Endometrium (tissue), 2 donors: ENCODE data around the gene RPLP2.
A peak's percentile ranks its signal among the peaks of the same experiment; 100 is the strongest.

ENCODE experiments used
- FAIRE-seq: peaks from 2 replicates; lab custom pipeline; 2012; peaks lifted over from hg19 to GRCh38; lab: Jason Lieb, UNC
- donor health status: control.
- donor health status: control.

RPLP2 gene

DNA sequence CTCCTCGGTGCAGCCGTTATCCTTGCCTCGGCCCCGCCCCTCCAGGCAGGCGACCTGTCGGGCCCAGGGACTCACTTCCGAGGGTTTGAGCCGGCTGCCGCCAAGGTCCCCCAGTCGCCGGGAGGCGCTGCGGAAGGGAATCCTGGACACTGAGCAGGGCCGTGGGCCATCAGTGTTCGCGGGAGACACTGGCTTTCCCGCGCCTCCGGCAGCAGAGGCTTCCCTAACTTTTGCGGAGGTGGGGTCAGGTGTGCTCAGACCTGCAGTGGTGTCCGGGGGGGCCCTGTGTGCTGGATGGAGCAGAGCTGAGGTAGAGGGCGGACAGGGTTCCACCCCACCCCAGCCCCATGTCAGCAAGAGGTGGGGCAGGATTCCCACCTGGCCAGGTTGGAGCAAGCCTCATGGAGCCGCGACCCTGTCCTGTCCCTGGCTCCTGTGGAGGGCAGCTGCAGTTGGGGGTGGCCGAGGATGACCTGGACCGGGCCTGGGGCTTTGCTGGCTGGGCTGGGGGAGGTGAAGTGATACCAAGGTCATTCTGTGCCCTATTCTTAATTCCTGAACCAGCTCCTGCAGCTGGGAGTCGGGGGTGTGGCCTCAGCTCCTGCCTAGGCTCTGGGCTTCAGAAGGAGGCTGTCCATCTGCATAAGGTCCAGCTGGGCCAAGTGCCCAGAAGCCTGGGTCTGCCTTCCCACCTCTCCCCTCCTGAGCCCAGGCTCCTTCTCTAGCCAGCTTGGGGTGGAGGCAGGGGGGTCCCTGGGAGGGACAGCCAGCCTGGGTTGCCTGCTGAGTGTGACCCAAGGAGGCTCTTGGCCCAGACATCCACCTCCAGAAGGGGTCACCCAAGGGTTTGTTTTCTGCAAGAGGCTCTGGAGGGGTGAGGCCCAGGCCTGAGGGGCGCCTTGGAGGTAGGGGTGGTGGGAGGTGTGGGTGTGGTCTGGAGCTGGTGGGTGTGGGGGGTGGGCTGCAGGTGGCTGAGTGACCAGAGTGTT, 41.3 kb downstream of the RPLP2 start:
- FAIRE-seq = no peak

DNA sequence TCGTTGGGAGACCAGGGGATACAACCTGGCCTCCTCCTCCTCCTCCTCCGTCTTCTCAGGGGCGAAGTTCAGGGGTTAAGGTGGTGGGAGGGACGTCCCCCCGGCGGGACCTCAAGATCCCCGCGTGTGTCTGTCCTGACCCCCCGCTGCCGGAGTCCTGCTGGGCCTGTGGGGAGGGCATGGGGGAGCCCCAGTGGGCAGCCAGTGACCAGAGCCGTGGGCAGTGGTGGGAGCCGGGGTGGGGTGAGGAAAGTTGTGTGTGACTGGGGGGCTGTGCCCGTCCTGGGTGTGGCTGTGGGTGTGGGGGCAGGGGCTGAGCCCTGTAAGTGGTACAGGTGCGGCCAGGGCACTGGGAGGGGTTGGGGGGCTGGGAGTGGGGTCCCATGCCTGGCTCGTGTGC, 43.0 kb downstream of the RPLP2 start:
- FAIRE-seq = no peak

DNA sequence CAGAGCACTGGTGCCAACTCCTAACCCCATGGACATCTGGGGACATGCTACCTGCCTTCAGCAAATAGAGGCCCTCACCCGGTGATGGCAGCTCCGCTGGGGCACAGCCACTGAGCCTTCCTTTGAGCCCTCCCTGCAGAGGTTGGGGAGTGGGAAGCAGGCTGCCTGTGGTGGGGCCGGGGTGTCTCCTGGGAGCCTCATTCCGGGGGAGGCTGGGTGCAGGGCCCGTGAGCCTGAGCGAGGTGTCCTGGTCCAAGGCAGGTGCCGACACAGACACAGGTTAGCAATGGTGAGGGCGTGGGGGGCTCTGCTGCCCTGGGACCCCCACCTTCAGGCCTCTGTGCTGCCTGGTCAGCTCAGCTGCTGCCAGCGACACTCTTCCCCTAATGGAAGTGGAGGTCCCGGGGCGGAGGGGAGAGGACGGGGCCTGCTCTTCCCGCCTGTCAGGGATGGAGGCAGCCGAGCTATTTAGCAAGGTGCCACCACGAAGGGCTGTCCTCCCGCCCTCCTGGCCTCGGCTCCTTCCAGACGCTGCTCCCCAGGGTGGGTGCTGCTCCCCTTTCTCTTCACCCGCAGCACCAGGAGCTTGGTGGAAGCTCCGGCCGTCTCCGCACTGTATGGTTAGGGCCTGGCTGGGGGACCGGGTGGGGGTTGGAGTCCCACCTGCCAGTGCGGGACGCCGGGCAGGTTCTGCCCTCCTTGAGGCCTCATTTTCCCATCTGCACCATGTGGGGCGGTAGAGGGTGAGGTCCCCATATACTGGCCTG, 44.1 kb downstream of the RPLP2 start:
- FAIRE-seq = no peak

DNA sequence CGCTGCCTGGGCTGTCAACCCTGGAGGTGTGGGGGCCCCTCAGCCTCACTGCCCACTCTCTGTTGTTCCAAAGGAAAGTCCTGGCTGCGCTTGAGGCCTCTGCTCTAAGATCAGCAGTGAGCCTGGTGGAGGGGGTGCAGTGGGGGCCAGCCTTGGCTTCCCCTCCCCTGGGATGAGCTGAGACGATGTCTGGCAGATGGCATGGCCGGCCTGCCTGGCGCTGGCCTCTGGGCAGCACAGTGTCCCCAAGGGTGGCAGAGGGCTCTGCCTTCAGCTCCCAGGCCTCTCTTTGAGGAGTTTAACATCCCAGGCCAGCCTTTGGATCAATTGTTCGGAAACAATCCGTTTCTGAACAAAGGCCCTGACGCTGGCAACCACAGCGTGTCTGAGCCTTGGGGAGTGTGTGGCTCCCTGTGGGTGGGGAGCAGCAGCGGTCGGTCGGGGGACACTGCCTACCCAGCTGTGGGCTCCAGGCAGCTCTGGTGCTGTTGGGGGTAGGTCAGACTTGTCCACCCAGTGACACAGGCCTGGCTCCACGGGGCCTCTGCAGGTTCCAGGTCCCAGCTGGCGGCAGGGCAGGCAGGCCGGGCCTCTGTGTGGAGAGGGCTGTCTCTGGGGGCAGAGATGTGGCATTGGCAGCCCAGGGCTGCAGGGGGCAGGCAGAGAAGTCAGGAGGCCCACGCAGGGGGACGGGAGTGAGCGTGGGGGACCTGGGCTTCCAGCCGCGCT, 45.0 kb downstream of the RPLP2 start:
- FAIRE-seq = no peak

DNA sequence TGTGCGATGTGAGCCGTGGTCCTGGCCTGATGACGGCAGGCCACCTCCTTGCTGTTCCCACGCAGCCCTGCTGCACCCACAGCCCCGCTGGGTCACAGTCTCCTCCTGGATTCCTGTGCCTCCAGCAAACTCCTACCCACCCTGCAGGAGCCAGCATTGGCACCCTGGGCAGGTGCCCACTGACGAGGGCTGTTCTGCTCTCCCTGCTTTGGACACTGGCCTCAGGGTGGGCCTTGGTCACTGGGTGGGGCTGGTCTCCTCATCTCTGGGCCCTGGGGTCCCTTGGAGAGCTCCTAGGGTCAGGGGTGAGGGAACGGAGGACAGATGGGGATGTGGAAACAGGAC, 45.5 kb downstream of the RPLP2 start:
- no peak for FAIRE-seq

DNA sequence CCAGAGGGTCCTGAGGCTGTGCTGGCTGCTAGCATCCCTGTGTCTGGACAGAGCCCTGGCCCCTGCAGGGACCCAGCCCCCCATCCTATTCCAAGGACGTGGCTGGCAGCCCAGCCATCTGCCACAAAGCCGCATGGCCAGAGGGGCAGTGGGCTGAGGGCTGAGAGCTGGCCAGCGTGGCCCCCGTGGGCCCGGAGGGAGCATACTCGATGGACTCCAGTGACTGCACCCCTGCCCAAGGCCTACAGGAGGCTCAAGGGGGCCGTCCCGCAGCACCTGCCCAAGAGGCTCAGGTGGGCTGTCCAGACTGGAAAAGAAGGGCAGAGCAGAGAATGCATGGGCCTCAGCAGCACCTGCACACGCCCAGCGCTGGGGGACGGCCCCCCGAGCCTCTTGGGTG, 46.0 kb downstream of the RPLP2 start:
- no peak for FAIRE-seq

DNA sequence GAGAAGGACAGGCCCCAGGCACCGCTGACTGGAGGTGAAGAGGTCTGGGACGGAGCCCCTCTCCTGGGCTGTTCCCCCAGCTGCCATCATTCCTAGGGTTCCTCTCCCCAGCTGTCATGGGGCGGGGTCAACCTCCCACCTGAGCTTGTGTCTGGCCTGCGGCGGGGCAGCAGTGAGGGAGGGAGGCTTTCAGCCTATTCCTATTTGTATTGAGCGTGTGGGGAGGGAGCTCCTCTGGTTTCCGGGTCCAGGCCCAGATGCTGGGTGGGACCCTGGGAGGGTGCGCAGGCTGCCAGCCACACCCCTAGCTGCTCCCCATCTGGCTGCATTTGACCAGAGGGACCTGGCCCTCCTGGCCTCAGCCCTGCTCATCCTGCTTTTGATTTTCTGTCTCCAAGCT, 46.6 kb downstream of the RPLP2 start:
- no peak for FAIRE-seq

DNA sequence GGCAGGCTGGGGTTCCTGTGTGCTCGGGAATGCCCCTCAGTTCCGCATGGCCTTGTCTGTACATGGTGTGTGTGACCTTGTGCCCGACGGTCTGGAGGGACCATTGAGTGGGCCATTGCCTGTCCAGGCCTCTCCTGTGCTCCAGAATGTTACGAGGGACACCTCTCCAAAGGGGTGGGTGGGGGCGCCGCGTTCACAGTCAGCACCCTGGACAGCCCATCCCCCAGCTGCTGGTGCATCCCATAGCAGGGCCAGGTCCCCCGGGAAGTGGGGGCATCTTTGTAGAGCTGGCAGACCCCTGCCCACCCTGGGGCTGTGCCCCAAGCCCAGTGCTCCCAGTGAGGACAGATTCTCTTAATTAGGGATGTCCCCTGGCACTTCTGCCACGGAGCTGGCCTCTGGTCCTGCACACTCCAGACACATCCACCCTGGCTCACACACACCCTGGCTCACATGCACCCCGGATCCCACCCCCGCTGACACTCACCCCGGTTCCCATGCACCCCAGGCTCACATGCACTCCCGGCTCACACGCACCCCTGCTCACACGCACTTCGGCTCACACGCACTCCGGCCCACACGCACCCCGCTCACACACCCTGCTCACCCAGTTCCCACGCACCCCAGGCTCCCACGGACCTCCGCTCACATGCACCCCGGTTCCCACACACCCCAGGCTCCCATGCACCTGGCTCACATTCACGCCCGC, 48.4 kb downstream of the RPLP2 start:
- FAIRE-seq = no peak

DNA sequence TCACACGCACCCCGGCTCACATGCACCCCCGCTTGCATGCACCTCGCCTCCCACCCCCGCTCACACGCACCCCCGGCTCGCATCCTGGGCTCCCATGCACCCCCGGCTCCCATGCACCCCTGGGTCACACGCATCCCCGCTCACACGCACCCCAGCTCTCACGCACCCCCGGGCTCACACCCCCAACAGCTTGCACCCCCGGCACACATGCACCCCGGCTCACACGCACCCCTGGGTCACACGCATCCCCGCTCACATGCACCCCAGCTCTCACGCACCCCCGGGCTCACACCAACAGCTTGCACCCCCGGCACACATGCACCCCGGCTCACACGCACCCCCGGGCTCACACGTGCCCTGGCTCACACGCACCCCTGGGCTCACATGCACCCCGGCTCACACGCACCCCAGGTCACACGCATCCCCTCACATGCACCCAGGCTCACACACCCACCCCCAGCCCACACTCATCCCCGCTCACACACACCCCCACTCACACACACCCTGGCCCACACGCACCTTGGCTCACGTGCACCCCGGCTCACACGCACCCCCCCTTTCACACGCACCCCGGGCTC, 49.1 kb downstream of the RPLP2 start:
- FAIRE-seq = no peak

DNA sequence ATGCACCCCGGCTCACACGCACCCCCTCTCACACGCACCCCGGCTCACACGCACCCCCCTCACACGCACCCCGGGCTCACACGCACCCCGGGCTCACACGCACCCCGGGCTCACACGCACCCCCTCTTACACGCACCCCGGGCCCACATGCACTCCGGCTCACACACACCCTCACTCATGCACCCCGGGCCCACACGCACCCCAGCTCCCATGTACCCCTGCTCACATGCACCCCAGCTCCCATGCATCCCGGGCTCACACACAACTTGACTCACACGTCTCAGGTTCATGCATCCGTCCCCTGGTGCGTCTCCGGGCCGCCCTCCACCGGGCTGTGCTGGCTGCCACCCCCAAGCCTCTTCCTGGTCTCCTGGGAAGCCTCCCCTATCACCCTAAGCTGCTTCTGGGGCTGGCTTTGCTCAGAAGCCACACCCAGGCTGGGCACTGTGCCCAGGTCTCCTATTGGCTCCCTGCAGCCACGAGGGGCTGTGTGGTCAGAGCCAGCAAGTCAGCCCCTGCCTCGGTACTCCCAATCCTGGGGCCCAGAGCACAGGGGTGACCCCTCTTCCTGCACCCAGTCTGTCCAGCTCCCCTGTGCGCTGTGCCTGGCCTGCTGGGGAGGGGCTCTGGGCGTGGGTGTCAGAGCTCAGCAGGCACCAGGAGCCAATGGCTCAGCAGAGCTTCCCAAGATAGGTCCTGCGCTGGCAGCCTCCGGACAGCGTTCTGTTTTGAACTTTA, 49.8 kb downstream of the RPLP2 start:
- peak; percentile 33 for FAIRE-seq

DNA sequence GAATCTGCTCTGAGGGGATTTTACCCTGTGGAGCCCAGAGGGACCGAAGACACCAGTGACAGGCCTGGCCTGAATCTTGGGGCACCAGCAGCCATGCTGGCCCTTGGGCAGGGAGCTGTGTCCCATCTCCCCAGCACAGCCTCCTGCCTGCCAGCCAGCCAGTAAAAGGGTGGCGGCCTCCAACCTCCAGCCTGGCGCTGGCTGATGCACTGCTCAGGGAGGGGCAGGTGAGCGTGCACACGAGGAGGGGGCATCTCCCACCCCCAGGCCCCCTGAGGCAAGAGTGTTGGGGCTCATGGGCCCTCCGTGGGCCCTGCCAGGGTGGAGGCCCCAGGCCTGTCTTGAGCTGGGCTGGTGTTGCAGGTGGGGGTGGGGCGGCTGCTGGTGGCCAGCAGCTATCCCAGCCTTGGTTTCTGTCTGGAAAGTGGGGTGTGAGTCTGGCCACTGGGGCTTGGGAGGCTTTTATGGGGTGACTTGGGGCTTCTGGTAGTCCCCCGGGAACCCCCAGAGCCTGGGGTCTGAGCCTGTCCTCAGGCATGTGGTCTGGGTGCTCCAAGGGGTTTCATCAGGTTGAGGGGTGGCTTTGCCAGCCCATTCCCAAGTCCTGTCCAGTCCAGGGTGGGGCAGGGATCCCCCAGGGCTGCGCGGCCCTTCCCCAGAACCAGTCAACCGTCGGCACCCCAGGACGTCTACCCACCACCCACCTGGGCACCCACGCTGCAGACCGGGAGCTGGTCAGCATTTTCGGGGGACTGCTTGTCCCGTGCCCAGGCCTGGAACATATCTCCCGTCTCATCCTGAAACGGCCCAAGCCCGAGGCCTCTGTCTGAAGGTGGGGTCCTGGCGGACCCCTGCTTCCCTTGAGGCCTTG, 50.7 kb downstream of the RPLP2 start:
- no peak for FAIRE-seq

DNA sequence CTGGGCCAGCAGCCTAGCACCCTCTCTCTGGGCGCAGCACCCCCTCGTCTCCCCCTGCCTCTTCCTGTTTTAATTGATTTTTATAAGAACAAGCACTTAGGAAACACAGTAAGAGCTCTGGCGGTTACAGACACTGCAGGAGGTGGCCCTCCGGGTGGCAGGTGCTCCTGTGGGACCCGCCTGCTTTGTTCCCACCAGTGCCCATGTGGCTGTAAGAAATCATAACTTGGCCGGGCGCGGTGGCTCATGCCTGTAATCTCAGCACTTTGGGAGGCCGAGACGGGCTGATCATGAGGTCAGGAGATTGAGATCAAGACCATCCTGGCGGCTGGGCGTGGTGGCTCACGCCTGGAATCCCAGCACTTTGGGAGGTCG, 51.3 kb downstream of the RPLP2 start:
- no peak for FAIRE-seq

DNA sequence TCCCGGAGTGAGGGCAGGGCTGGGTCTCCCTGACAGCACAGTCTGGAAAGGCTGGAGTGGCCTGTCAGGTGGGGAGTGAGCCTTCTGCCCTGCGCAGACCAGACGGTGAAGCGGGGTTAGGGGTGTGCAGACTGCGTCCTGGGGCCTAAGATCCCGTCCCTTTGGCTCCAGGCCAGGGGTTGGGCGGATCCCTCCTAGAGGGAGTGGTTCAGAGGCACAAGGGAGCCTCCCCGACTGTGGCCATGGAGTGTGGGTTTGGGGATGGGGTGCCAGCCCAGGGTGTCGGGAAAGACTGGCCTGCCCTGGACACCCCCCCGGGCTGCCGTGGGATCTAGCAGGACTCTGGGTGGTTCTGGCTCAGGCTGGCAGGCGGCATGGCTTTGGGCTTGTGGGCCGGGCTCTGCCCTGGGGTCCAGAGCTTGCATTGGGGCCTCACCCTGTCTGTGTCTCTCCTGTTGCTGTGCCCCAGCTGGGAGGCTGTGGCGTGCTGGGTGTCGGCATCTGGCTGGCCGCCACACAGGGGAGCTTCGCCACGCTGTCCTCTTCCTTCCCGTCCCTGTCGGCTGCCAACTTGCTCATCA, 52.4 kb downstream of the RPLP2 start:
- FAIRE-seq = no peak
